ENCODE results near the gene LGALS4.
"Not testable (repeated sequence)": the region's sequence is repeated elsewhere in the genome, so short reads cannot be mapped to it uniquely, and the experiment has no call there.

Gene LGALS4

DNA sequence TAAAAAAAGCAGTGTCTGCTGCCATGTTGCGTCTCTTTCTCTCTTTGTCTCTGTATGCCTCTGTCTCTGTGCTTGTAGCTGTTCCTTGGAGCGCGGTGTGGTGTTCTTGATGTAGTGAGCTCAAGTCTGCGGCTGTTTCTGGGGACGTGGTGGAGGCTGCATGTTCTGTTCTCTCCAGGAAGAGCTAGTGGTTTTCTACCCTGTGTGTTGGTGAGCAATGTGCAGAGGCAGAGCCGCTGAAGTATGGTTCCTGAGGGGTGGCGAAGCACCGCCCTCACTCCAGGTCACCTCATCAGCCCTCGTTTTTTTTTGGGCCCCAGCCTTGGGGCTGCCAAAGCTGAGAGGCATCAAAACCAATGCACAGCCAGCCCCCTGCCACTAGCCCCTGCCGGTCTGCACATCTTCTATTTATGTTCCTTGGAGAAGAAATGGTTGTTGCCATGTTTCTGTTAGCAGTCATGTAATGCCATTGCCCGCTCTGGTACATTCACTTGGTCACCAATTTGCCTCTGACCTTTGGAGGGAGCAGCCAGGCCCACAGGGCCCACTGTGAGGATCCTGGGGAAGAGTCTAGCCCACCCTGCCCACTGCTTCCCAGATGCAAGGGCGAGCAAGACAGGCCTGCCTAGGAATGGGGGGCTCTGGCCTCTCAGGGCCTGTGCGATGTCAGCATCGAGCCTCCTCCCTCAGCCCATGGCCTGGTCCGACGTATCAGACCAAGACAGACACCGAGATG lies 29.9 kb upstream of the LGALS4 start:
- no peak for DNase-seq (ENCODE audit: low spot score)

DNA sequence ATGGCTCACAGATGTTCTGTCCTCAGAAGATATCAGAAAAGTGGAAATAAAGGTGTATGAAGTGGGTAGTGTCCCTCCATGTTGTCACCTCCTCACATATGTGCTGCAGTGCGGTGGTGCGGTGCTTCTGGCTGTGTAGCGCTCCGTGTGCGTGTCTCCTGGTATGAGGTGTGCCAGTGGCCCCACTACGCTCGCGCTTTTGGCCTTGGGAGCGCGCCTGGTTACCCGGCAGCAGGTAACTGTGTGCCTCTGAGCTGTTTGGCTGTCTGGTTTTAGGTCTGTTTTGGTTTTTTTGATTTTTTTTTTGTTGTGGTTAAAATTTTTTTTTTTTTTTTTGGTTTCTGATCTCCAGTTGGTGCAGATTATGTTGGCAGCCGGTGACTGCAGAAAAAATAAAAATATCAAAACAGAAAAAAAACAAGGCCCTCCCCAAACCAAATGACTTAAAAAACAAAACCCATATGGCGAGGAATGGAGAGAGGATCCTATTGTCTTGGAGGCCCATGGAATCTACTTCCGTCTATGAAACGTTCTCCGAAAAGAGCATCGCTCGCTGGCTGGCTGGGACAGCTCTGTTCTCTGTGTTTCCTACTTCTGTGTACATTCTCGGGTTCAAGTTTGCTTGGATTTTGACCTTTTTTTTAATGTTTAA lies 29.2 kb upstream of the LGALS4 start:
- no peak for DNase-seq (ENCODE audit: low spot score)

DNA sequence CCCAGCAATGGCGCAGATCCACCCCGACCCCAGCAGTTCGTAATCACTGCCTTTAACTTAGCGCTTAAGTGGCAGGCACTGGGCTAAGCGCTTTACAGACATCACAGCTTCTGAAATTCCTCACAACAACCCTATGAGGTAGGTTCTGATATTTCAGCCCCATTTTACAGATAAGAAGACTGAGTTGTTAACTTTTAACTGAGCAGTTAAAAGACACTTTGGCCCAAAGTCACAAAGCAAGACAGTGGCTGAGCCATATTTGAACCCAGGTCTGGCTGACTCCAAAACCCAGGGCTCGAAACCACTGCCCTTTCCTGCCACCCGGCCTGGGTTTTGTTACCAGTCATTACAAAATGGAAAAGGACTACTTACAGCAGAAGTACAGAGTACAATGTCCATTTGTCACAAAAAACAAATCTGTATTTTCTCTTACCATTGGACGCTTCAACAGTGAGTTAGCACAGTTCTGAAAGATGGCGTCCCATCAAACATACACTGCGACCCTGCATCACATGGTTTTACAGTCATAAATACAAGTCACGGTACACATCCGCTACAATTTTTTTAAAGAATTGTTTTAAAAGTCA lies 28.5 kb upstream of the LGALS4 start:
- no peak for DNase-seq (ENCODE audit: low spot score)

DNA sequence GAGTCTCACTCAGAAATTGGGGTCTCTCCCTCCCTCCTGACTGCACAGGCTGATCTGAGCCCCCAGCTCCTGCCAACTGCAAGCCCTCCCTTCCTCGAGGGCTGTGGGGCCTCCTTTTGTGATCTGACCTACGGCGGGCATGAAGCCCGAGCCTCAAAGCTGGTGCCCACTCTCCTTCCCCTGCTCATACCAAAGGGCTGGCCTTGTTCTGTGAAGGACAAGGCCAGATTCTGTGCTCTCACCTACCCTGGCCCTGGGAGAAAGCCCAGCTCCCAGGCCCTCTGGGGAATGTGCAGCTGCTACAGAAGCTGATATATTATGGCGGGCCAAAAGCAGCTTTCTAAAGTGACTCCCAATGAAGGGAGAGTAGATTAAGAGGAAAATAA lies 27.8 kb upstream of the LGALS4 start:
- DNase-seq (ENCODE audit: low spot score), result no peak

DNA sequence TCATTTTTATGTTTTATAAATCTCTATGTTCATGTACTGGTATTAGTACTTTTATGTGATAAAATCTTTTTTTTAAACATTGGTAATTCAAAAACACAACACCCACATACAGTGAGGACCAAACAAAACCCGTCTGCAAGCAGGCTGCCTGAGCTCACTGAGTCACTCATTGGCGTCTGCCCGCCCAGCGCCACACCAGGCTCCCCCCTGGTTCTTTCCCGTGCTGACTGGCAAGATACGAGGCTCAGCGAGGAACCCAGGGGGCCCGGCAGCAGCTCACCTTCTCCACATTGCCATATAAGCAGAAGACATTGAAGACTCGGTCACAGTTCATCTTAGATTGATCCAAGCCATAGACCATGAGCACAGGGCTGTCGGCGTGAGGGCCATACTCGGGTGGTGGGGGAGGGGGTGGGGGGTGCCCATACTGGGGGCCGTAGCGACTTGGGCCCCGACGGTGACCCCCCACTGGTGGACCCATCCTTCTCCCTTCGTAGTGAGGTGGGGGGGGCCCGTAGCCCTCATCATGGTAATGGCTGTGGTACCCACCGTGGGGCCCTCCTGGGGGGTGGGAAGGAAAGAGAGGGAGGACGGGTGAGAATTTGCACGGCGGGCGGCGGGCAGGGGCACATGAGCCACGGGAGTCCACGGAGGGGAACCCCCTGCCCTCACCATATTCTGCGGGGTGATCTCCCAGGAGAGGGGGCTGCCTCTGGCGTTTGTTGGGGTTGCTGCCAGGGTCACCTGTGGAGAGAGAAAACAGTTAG lies 27.3 kb upstream of the LGALS4 start:
- DNase-seq (ENCODE audit: low spot score), result no peak

DNA sequence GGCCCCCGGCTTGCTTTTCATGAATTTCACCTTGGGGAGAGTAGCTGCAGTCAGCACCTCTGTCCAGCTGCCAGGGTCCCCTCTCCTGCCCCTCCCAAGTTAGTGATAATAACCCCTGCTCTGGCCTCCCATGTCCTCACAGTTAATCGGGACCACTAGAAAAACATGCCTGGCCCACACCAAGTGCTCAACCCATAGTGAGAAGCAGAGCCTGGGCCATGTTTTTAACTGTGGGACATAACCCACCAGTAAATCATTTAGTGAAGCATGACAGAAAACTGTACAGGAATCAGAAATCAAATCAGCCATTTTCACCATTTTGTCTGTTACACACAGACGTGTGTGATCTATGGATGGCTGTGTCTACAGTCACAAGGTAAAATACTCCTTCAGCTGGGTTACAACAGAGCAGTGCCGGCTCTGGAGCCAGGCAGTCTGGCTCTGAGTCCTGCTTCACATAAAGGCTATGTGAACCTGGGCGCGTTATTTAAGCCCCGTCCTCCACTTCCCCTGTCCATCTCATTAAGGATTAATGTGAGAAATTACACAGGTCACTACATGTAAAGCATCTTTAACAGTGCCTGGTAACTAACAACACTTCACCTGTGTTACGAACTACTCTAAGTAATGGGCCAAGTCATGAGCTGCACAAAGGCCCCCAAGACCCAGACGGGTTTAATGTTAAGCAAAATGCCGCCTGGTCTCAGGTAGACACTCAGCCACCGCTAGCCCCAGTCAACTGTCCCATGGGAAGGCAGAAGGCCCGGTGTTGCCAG lies 26.4 kb upstream of the LGALS4 start:
- DNase-seq (ENCODE audit: low spot score), result no peak

DNA sequence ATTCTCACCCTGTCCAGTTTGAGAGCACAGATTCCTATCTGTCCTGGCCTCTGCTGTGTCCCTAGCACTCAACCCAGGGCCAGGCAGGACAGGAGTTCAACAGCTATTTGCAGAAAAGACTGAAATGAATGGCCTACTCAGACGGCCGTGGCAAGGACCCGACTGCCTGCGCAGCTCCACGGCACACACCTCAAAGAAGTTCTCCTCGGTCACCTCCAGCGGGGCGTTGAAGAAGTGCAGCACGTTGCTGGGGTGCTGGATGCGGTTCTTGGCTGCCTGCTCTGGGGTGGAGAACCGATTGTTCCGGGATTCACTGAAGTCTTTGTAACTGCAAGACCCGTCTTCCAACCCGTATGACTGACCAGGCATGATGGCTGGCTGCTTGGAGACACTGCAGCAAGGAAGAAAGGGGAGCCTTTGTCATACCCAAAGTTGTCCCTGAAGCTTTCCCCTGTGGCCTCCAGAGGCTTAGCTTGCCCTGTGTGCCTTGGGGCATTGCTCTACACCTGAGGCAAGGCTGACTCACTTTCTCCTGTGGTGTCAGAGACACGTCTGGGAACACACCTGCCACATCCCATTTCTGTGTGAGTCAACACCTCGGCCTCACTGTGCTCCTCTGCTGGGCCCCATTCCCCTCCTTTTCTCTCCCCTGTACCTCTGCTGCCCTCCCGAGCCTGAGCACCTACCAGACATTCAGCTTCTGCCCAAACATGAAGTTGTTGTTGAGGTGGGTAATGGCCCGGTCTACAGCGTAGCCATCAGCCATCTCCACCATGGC lies 25.7 kb upstream of the LGALS4 start:
- no peak for DNase-seq (ENCODE audit: low spot score)

DNA sequence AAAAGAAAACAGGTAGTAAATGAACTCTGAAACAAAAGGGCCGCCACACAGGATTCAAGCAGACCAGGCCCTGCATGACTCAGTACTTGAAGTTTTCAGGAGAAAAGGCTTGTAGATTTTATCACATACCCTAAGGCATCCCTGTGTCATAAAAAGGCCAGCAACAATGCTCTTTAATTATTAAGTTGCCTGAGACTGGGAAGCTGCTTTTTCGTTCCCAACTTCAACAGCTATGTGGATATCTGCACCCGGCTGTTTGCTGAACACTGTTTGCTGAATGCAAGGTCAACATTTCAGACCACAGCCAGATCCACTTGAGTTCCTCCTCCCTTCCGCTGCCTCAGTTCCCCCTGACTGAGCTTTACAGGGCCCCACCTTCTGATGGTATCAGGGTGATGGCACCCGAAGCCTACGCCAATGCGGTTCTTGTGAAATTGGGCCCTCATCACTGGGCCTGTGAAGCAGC lies 24.9 kb upstream of the LGALS4 start:
- DNase-seq (ENCODE audit: low spot score), result no peak

DNA sequence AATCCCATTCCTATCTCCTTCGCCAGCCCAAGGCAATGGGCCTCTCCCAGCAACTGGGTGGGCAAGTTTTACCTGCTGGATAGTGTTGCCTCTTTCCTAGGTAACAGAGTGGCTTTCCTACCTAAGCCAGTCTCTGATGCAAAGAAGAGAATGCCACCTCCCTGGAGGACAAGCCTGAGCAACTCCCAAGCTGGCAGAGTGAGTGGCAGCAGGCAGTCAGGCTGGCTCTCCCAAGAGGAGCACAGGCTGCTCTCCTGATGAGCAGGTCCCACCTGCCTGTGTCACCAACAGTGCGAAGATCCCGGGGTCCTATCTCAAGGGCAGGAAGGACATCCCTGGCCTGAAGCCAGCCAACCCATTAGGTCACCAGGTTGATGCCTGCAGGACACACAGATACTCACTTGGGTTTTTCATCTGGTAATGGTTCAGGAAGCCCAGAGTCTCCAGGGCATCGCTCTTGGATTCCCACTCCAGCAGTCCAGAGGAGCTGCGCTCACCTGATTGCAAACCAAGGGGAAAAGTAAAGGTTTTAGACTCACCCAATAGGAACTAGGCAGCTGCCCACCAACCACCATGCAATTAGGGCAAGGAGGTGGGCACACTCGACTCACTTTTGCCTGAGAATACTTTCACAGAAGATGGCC lies 24.4 kb upstream of the LGALS4 start:
- DNase-seq (ENCODE audit: low spot score), result no peak

DNA sequence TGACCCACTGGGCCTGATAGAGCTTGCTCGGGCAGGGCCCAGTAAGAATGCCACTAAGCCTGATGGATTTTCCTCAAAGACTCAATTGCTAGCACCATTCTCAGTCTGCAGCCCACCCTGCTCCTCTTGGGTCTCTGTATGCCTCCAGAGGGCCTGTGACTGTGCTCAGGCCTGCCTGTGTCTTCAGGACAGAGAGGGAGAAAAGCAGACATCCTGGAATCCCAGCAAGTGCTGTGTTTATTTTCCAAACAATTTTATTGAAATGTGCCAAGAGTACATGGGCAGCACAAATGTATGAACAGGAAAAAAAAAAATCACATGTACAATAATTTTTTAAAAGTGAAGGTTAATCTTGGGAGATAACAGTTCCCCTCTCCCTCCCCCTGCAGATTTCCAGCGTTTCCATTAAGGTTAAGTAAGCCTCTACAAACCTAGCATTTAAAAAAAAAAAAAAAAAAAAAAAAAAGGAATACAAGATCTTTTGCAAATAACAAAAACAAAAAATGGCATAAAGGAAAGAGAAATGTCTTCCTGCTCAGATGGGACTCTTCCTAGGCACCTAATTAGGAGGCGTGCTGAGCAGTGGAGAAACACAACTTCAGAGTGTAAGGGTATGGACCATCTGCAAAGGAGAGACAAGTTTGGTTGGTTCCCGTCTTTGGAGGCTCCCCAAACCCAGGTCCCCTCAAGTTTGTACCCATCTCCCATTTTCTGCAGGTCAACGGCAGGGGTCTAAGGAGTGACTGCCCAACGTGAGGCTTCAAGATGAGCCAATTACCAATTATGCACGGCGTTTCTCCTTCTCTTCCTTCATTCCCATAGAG lies 23.6 kb upstream of the LGALS4 start:
- DNase-seq (ENCODE audit: low spot score), result no peak

DNA sequence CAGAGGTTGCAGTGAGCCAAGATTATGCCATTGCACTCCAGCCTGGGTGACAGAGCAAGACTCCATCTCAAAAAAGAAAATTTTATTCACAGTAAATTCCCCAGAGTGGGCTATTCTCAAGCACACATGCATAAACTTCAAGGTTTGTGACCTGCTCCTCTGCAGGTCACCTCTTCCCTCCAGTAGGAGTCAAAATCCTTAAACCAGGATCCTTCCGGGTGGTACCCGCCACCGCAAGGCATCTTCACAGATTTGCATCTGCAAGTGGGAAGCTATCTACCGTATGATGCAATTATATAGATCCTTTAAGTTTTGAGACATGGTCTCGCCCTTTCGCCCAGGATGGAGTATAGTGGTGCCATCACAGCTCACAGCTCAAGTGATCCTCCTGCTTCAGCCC lies 21.8 kb upstream of the LGALS4 start:
- no peak for DNase-seq (ENCODE audit: low spot score)

DNA sequence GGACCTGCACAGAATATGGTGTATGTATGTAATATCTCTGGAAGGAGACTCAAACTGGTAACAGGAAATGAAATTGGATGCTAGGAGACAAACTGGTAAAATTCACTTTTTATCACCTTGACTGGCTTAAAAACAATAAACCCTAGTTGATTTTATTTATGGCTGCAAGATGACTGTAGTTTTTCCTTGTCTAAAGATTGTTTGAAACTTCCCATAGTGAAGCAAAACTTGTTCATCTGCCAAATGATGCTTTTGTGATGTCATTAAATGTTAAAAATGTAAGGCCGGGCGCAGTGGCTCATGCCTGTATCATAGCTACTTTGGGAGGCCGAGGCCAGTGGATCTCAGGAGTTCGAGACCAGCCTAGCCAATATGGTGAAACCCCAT lies 21.4 kb upstream of the LGALS4 start:
- DNase-seq (ENCODE audit: low spot score), result no peak

DNA sequence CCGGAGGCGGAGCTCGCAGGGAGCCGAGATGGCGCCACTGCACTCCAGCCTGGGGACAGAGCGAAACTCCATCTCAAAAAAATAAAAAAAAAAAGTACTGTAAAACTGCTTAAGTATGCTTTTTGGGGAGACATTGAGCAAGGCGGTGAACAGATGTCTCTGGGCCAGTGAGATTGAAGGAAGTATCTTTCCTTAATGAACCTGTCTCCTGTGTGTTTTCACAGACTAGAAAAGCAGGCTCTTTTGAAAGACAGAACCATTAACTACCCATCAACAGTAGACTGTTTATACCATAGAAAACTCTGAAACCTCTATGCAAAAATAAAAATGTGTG lies 20.3 kb upstream of the LGALS4 start:
- DNase-seq (ENCODE audit: low spot score), result no peak

DNA sequence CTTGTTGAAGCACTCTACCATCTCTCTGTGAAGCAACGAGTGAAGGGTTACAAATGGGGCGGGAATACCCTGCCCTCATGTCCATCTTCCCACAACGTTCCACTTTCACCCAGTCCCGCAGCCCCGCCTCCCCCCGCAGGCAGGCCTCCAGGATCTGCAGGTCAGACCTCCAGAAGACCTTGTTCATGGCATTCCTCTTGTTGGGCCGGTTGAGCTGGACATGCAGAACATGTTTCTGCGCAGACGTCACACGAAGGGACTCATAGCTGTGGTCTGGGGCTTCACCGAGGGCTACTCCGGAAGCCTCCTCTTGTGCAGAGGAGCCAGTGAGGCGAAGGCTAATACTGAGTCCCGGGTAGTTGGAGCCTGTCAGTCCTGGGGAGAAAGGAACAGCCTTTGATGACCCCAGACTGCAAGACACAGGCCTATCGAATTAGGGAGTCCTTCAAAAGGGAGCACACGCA lies 18.4 kb upstream of the LGALS4 start:
- DNase-seq (ENCODE audit: low spot score), result peak; percentile 46

DNA sequence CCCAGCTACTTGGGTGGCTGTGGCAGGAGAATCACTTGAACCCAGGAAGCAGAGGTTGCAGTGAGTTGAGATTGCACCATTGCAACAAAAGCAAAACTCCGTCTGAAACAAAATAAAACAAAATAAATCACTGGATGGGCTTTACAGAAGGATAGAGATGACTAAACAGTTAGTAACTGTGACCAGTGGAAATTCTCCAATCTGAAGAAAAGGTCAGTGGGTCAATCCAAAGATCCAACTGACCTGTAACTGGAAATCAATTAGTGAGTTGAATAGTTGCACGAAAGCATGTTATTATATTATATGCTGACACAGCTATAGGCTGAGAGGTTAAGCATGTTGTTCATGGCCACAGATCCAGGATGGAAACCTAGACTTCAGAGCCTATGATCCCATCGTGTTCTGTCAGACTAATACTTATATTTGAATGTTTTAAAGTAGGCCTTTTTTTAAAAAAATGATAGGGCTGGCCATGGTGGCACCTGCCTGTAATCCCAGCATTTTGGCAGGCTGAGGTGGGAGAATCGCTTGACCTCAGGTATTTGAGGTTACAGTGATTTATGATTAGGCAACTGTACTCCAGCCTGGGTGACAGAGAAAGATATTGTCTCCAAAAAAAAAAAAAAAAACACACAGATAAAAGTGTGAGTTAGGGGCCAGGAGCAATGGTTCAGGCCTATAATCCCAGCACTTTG lies 17.4 kb upstream of the LGALS4 start:
- DNase-seq (ENCODE audit: low spot score), result no peak

DNA sequence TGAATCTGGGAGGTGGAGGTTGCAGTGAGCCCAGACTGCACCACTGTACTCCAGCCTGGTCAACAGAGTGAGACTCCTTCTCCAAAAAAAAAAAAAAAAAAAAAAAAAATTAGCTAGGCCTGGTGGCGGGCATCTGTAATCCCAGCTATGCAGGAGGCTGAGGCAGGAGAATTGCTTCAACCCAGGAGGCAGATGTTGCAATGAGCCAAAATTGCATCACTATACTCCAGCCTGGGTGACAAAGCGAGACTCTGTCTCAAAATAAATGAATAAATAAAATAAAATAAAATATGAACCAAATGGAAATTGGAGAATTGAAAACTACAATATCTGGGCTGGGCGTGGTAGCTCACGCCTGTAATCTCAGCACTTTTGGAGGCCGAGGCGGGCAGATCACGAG lies 16.5 kb upstream of the LGALS4 start:
- not testable (repeated sequence) for DNase-seq (ENCODE audit: low spot score)

DNA sequence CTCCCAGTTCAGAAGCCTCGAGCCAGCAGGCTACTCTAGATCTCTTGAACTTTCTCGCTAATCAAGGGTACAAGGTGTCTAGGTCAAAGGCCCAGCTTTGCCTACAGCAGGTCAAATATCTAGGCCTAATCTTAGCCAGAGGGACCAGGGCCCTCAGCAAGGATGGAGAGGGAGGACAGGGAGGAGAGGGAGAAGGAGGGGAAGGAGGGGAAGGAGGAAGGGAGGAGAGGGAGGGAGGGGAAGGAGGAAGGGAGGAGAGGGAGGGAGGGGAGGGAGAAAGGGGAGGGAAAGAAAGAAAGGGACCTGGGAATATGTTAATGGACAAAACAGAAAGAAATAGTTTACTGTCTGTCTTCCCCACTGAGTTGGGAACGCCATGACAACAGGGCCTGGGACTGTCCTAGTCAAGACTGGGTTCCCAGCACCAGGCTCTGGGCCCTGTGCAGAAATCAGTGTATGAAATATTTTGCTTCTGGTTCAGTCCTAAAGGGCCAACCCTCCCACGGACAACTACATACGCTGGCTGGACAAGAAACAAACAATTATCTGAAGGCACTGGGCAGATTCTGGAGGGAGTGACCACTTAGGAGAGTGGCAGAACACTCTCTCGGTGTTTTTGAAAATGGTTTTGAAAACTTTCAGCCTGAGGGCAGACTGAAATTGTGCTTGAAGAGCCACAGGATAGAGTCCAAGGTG lies 14.3 kb upstream of the LGALS4 start:
- DNase-seq (ENCODE audit: low spot score), result no peak

DNA sequence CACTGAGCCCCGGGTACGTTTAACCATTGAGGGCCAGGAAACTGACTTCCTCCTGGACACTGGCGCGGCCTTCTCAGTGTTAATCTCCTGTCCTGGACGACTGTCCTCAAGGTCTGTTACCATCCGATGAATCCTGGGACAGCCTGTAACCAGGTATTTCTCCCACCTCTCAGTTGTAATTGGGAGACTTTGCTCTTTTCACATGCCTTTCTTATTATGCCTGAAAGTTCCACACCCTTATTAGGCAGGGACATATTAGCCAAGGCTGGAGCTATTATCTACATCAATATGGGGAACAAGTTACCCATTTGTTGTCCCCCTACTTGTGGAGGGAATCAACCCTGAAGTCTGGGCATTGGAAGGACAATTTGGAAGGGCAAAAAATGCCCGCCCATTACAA lies 13.2 kb upstream of the LGALS4 start:
- DNase-seq (ENCODE audit: low spot score), result not testable (repeated sequence)

All from pons (tissue), 1 donor.